K562 (cell line): Measurements from ENCODE around the gene UNC119B. TPM values are rescaled to one million over a fixed set of nuclear protein-coding genes. Genes with fewer than 3 reads are reported as not detected.

Source experiments
- ATAC-seq: fragments of 200-7000 bp; cut with Tn5 transposase; 3 replicates; pipeline ENCODE4 v1.9.1; 2020; ENCODE audit warnings: moderate library complexity
- BruUV-seq: library from RNA; stranded (reverse); fragments of 400-500 nt; replicated peaks from 2 replicates; lab custom pipeline; 2021; lab: Mats Ljungman, UMichigan
- CTCF ChIA-PET: fragments of 300-600 bp; formaldehyde crosslinking; extraction: SDS; loops from one replicate; lab custom pipeline; 2021; ENCODE audit warnings: low intra/inter-chr PET ratio; lab: Yijun Ruan, JAX
- POLR2A ChIA-PET: fragments of 300-600, 350-650 bp; sonication (Branson Sonifier 250); formaldehyde crosslinking; extraction: SDS; loops from one replicate; lab custom pipeline; 2021; ENCODE audit warnings: antibody characterized with exemption, inconsistent platforms; lab: Yijun Ruan, JAX
- DNase-seq, 4 experiments: peaks; one replicate each; pipeline versions ENCODE4 v3.0.0 to v3.0.0-alpha.2; 2011 to 2018; ENCODE audit warnings: low spot score in 3 of 4, mixed read lengths in 3 of 4; ENCODE audit errors: extremely low read depth in 1 of 4
- FAIRE-seq: peaks from 2 replicates; lab custom pipeline; 2011; peaks lifted over from hg19 to GRCh38; lab: Jason Lieb, UNC
- H2AFZ ChIP-seq: 2 replicates; pipeline ENCODE4 v1.6.0; 2011; ENCODE audit warnings: low read depth, low read length, control low read depth, inconsistent platforms
- H3K27ac ChIP-seq: fragments of 200-600 bp; 3 replicates; pipeline ENCODE4 v1.8.0; 2011; ENCODE audit warnings: low read depth, mild to moderate bottlenecking, control low read depth, inconsistent platforms, low read length, moderate library complexity, mixed read lengths; ENCODE audit errors: extremely low read depth
- H3K27me3 ChIP-seq, 2 experiments: fragments of 300-600 bp in 1 of 2; 2 replicates in 1 of 2; 3 replicates in 1 of 2; pipeline versions ENCODE4 v1.6.0 to v1.8.0; 2011; ENCODE audit warnings: inconsistent platforms in 2 of 2, low read length in 2 of 2, mild to moderate bottlenecking in 1 of 2, mixed read lengths in 1 of 2, moderate library complexity in 1 of 2; ENCODE audit not compliant: control insufficient read depth in 2 of 2, insufficient read depth in 2 of 2
- H3K36me3 ChIP-seq: fragments of 300-600 bp; 3 replicates; pipeline ENCODE4 v1.8.0; 2011; ENCODE audit warnings: mild to moderate bottlenecking, low read length, inconsistent platforms; ENCODE audit not compliant: control insufficient read depth, insufficient read depth
- H3K4me1 ChIP-seq, 2 experiments: fragments of 200-600 bp in 1 of 2; replicated peaks in 1 of 2; 2 replicates in 1 of 2; 3 replicates in 1 of 2; pipeline versions ENCODE4 v1.5.1 to v1.8.0; 2011; ENCODE audit warnings: inconsistent platforms in 2 of 2, low read length in 2 of 2, mild to moderate bottlenecking in 1 of 2, mixed read lengths in 1 of 2, moderate library complexity in 1 of 2; ENCODE audit not compliant: control insufficient read depth in 2 of 2, insufficient read depth in 2 of 2
- H3K4me2 ChIP-seq: 2 replicates; pipeline ENCODE4 v1.6.1; 2011; ENCODE audit warnings: low read length, control low read depth, inconsistent platforms, mixed read lengths; ENCODE audit not compliant: insufficient read depth
- H3K4me3 ChIP-seq: fragments of 200-600 bp; sonication (generic), shearing (Covaris generic); 2 replicates; pipeline ENCODE4 v1.5.1; 2016; ENCODE audit warnings: control low read depth, inconsistent platforms
- H3K79me2 ChIP-seq: fragments of 200-600 bp; 3 replicates; pipeline ENCODE4 v1.8.0; 2011; ENCODE audit warnings: low read length, inconsistent platforms; ENCODE audit not compliant: control insufficient read depth, insufficient read depth
- H3K9ac ChIP-seq, 2 experiments: 2 replicates each; pipeline versions ENCODE4 v1.6.0 to v1.6.1; 2011; ENCODE audit warnings: low read depth in 2 of 2, low read length in 2 of 2, control low read depth in 1 of 2, inconsistent platforms in 1 of 2, mild to moderate bottlenecking in 1 of 2, mixed read lengths in 1 of 2; ENCODE audit not compliant: insufficient read depth in 1 of 2
- H3K9me1 ChIP-seq: one replicate; pipeline ENCODE4 v1.6.0; 2011; ENCODE audit warnings: inconsistent platforms, mild to moderate bottlenecking, low read length, moderate library complexity; ENCODE audit not compliant: control insufficient read depth, insufficient read depth
- H3K9me3 ChIP-seq: replicated peaks from 2 replicates; pipeline ENCODE4 v1.5.1; 2011; ENCODE audit warnings: low read depth, low read length, inconsistent platforms; ENCODE audit not compliant: control insufficient read depth, insufficient read depth
- H4K20me1 ChIP-seq: replicated peaks from 2 replicates; pipeline ENCODE4 v1.6.1; 2011; ENCODE audit warnings: low read length, inconsistent platforms, mixed read lengths; ENCODE audit not compliant: control insufficient read depth, insufficient read depth
- HDAC8 ChIP-seq: fragments of 450-650 bp; IDR thresholded peaks from 2 replicates; pipeline ENCODE4 v1.6.1; 2016; ENCODE audit warnings: mild to moderate bottlenecking, missing genetic modification characterization, moderate library complexity, missing compliant biosample characterization
- HNRNPH1 ChIP-seq: fragments of 200-400 bp; formaldehyde crosslinking; optimal IDR thresholded peaks from 2 replicates; pipeline ENCODE3; 2017; ENCODE audit warnings: low read depth, mild to moderate bottlenecking, low read length, moderate library complexity
- MAZ ChIP-seq, 2 experiments: fragments of 450-650 bp in 1 of 2; sonication (generic) in 1 of 2; formaldehyde crosslinking; IDR thresholded peaks in 1 of 2; conservative IDR thresholded peaks in 1 of 2; 2 replicates each; pipeline versions ENCODE4 v1.4.0 to v1.5.0; 2020; ENCODE audit warnings: mild to moderate bottlenecking in 1 of 2, missing genetic modification reagents in 1 of 2
- WGBS: fragments of 100-300 bp; shearing (Covaris generic); methylation state at CpG from one replicate; pipeline ENCODE4 v1.1.6; 2016; ENCODE audit warnings: low coverage, mixed read lengths; ENCODE audit not compliant: insufficient coverage; ENCODE audit errors: missing lambda C conversion rate; 5-methylcytosine and 5-hydroxymethylcytosine counted together
- in situ Hi-C: fragments of 300-500 bp; cut with MboI; formaldehyde crosslinking; loops from 4 replicates; pipeline ENCODE4 v1.15.0; 2018; ENCODE audit warnings: inconsistent platforms, mixed read lengths
- intact Hi-C: fragments of 100-400 bp; cut with micrococcal nuclease; formaldehyde crosslinking; loops from 2 replicates; pipeline ENCODE4 v1.14.2; 2022
- polyA plus RNA-seq, 8 experiments: library from polyadenylated mRNA; depleted of rRNA in 4 of 8; stranded (reverse) in 5 of 8; unstranded in 3 of 8; fragments of >200 nt; fragmentation: Nextera tagmentation in 2 of 8; fragmentation: Illumina TruSeq in 1 of 8; extraction: Ambion mirVana in 2 of 8; extraction: Trizol in 1 of 8; gene quantifications; 2 replicates each; pipeline versions ENCODE4 v1.2.1 to v1.2.3, GENCODE V29; 2011 to 2014; ENCODE audit warnings: inconsistent platforms in 1 of 8, missing spikeins in 1 of 8
- total RNA-seq, 7 experiments: library from RNA; depleted of rRNA in 6 of 7; stranded (reverse); fragments of >200 nt in 6 of 7; fragmentation: Illumina TruSeq in 2 of 7; extraction: Trizol in 2 of 7; gene quantifications; 2 replicates each; pipeline versions ENCODE4 v1.2.1 to v1.2.3, GENCODE V29; 2011 to 2021; ENCODE audit warnings: low replicate concordance in 1 of 7
- TF ChIP-seq, protein P1 (sequence below): fragments of 450-650 bp; IDR thresholded peaks from 2 replicates; pipeline ENCODE4 v1.6.1; 2014; ENCODE audit warnings: low read depth, mild to moderate bottlenecking, moderate library complexity, borderline replicate concordance
- TF ChIP-seq, protein P2 (sequence below): fragments of 450-650 bp; IDR thresholded peaks from 2 replicates; pipeline ENCODE4 v1.6.1; 2016

Gene UNC119B
- total and polyA plus RNA-seq, 9 of the 15 experiments (the other 6 are each of a cell fraction or from before 2014, with no cell fraction given): 4.0 to 34.5 (median 15.1) TPM

GRCh38 chr12:120710805-120711296, 593 bp downstream of the UNC119B start (continued):
- TF ChIP-seq HDAC8 (tag): no peak
- 0 out of 4 replicates have a peak, but pooled peaks of 1 of the 2 experiments have one; percentile 1 for TF ChIP-seq MAZ (CRISPR knock-in tag; conservative IDR thresholded peaks at IDR 0.05 in 1 of 2, IDR thresholded peaks at IDR 0.05 in 1 of 2)
- TF ChIP-seq, protein P1, sequence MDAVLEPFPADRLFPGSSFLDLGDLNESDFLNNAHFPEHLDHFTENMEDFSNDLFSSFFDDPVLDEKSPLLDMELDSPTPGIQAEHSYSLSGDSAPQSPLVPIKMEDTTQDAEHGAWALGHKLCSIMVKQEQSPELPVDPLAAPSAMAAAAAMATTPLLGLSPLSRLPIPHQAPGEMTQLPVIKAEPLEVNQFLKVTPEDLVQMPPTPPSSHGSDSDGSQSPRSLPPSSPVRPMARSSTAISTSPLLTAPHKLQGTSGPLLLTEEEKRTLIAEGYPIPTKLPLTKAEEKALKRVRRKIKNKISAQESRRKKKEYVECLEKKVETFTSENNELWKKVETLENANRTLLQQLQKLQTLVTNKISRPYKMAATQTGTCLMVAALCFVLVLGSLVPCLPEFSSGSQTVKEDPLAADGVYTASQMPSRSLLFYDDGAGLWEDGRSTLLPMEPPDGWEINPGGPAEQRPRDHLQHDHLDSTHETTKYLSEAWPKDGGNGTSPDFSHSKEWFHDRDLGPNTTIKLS: no peak

DNA sequence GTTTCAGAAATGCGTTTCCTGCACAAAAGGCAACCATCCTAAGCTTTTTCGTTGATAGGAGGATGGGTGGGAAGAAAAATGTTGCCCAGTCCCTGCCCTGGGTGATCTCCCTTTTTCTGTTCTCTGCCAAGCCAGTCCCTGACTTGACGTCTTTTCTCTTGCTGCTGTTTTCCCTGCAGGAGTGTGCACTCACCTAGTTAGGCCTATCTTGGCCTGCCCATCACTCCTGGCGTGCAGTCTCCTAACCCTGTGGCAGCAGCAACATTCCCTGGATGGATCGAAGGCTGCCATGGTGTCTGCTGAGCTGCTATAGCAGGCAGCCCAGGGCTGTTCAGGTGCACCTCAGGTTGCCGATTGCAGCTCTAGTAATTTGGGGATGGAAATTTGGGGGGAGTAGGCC, 1.2 kb downstream of the UNC119B start:
- peaks cover 36% of the 10 kb centered on the region for H3K36me3 ChIP-seq
- H3K9me1 ChIP-seq: no peaks in the 10 kb centered on the region
- ChIA-PET CTCF (interaction anchor here (0.6 to 1.2 kb wide), 3 partner anchors 60 to 386 kb away, joined by 3 to 5 read pairs (median 4); no protein-coding TSS in a partner anchor), POLR2A (interaction anchor here (0.5 to 2.8 kb wide), 11 partner anchors 9 to 407 kb away, joined by 3 to 22 read pairs (median 3); no protein-coding TSS in a partner anchor)
- in situ Hi-C loops (loop anchor here (5.0 kb wide), 1 partner anchor 129 kb away; the partner anchor contains the start of gene POP5), intact Hi-C loops (loop anchor here (2.0 kb wide), 1 partner anchor 25 kb away; the partner anchor contains the start of gene MLEC)
- ATAC-seq (no peak), DNase-seq (no peak), FAIRE-seq (no peak)
- BruUV-seq: no TSS peak
- no peaks in the 10 kb centered on the region for H3K9me3 ChIP-seq
- 36% methylated on average over 6 of the region's 6 CpGs for WGBS
- no peak overlapping the region for H3K27ac ChIP-seq
- peak overlapping the region; percentile 77 for H3K4me2 ChIP-seq
- no peaks in the 10 kb centered on the region; the same call in 1 of the 2 replicates for H4K20me1 ChIP-seq
- H2AFZ ChIP-seq: no peak overlapping the region
- no peaks in the 10 kb centered on the region for H3K27me3 ChIP-seq
- no peak for TF ChIP-seq HNRNPH1
- TF ChIP-seq, protein P2, sequence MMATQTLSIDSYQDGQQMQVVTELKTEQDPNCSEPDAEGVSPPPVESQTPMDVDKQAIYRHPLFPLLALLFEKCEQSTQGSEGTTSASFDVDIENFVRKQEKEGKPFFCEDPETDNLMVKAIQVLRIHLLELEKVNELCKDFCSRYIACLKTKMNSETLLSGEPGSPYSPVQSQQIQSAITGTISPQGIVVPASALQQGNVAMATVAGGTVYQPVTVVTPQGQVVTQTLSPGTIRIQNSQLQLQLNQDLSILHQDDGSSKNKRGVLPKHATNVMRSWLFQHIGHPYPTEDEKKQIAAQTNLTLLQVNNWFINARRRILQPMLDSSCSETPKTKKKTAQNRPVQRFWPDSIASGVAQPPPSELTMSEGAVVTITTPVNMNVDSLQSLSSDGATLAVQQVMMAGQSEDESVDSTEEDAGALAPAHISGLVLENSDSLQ: 0 out of 2 replicates have a peak, but pooled peaks have one; percentile 20
- peak overlapping the region; percentile 83 for H3K4me3 ChIP-seq
- H3K4me1 ChIP-seq: peaks cover 7 to 17% of the 10 kb centered on the region in 2 experiments; a peak in 4 of 5 replicates
- H3K79me2 ChIP-seq: peaks cover 16% of the 10 kb centered on the region
- peak overlapping the region; percentile 75 to 76; a peak in 3 of 4 replicates for H3K9ac ChIP-seq
